NCI-H82 treated with DMSO at 0.1 percent for 48 hours (cell line): ENCODE results near the gene RNASET2.

Experiments
- DNase-seq: peaks from one replicate; lab custom pipeline; 2025; ENCODE audit not compliant: unreplicated experiment; lab: John Stamatoyannopoulos, UW

Gene RNASET2

GRCh38 chr6:166956444-166957086 is at the start of gene RNASET2:
RNASET2 (minus strand) TSS chr6:166956550; CDS start chr6:166956182, 368 bp downstream.
- DNase-seq, result peak; percentile 76

GRCh38 chr6:167005350-167006159 is 49.2 kb upstream of the RNASET2 start:
- no peak for DNase-seq

- DNase-seq, result no peak
These were observed 44.4 kb upstream of the RNASET2 start for GRCh38 chr6:167000759-167001158.

- DNase-seq, result no peak
These were observed 43.5 kb upstream of the RNASET2 start for GRCh38 chr6:166999884-167000253.

- DNase-seq, result peak; percentile 87
These were observed 43.0 kb upstream of the RNASET2 start, which contains the start of gene CEP43 for GRCh38 chr6:166999145-166999883. CEP43 (plus strand) TSS chr6:166999397; CDS start chr6:166999413, 16 bp downstream.

GRCh38 chr6:166998256-166999144 is 42.1 kb upstream of the RNASET2 start:
- DNase-seq, result no peak

- no peak for DNase-seq
These were observed 41.5 kb upstream of the RNASET2 start for GRCh38 chr6:166997768-166998255.

GRCh38 chr6:166997348-166997747 is 41.0 kb upstream of the RNASET2 start:
- DNase-seq, result no peak

- DNase-seq, result no peak
These were observed 40.1 kb upstream of the RNASET2 start for GRCh38 chr6:166996406-166996805.

- no peak for DNase-seq
These were observed 33.2 kb upstream of the RNASET2 start for GRCh38 chr6:166989427-166990032.

GRCh38 chr6:166988674-166989201 is 32.4 kb upstream of the RNASET2 start:
- no peak for DNase-seq

GRCh38 chr6:166987930-166988329 is 31.6 kb upstream of the RNASET2 start:
- no peak for DNase-seq

- DNase-seq, result no peak
These were observed 31.1 kb upstream of the RNASET2 start for GRCh38 chr6:166987448-166987847.

- no peak for DNase-seq
These were observed 24.4 kb upstream of the RNASET2 start for GRCh38 chr6:166980738-166981137.

- no peak for DNase-seq
These were observed 21.5 kb upstream of the RNASET2 start for GRCh38 chr6:166977621-166978525.

- no peak for DNase-seq
These were observed 20.3 kb upstream of the RNASET2 start for GRCh38 chr6:166976636-166977035.

- no peak for DNase-seq
These were observed 15.8 kb upstream of the RNASET2 start for GRCh38 chr6:166972101-166972500.

- DNase-seq, result no peak
These were observed 14.9 kb upstream of the RNASET2 start for GRCh38 chr6:166971271-166971670.

GRCh38 chr6:166970776-166971175 is 14.4 kb upstream of the RNASET2 start:
- no peak for DNase-seq
